Head of caudate nucleus (tissue), 42 donors: ENCODE measurements around the gene OR10J4.
"Not testable (repeated sequence)": the region's sequence is repeated elsewhere in the genome, so short reads cannot be mapped to it uniquely, and the experiment has no call there.

ENCODE experiments used
- DNase-seq, 42 donors: peaks; one replicate each; pipeline versions ENCODE4 v3.0.0 to v3.0.0-alpha.2; 2020 to 2021; ENCODE audit warnings: mixed read lengths in 7 of 42
- intact Hi-C: fragments of 100-400 bp; cut with DNase I; formaldehyde crosslinking; loops from one replicate; pipeline ENCODE4 v1.15.0; 2022

The OR10J4 gene

GRCh38 chr1:159431904-159432303 lies at the start of gene OR10J4:
Gene OR10J4, plus strand, starts transcription at chr1:159432204.
- no peak for DNase-seq
- intact Hi-C loops = no loop called here

GRCh38 chr1:159406821-159407220 lies 25.2 kb upstream of the OR10J4 start:
- DNase-seq = no peak
- intact Hi-C loops = no loop called here

GRCh38 chr1:159408862-159409400 lies 23.1 kb upstream of the OR10J4 start:
- no peak for DNase-seq
- intact Hi-C loops = no loop called here

GRCh38 chr1:159421821-159422220 lies 10.2 kb upstream of the OR10J4 start:
- DNase-seq = no peak
- intact Hi-C loops = no loop called here

- intact Hi-C loops = no loop called here
- no peak for DNase-seq
Observed at GRCh38 chr1:159428536-159428935, 3.5 kb upstream of the OR10J4 start.

- intact Hi-C loops = no loop called here
- no peak for DNase-seq
Observed at GRCh38 chr1:159429074-159429861, 2.7 kb upstream of the OR10J4 start.

GRCh38 chr1:159430985-159431384 lies 1.0 kb upstream of the OR10J4 start:
- peak in 8 of 42 donors; percentile 3 to 20 (median 10) for DNase-seq
- intact Hi-C loops = no loop called here

GRCh38 chr1:159436469-159436868 lies 4.5 kb downstream of the OR10J4 start:
- intact Hi-C loops = no loop called here
- no peak for DNase-seq

- no peak for DNase-seq
- intact Hi-C loops = no loop called here
Observed at GRCh38 chr1:159439422-159439821, 7.4 kb downstream of the OR10J4 start, which contains the start of gene OR10J1. Gene OR10J1, plus strand, starts transcription at chr1:159439722. Its CDS starts 70 bp downstream, at chr1:159439792.

GRCh38 chr1:159441360-159441759 lies 9.4 kb downstream of the OR10J4 start:
- intact Hi-C loops = no loop called here
- DNase-seq = no peak

GRCh38 chr1:159442428-159442827 lies 10.4 kb downstream of the OR10J4 start:
- intact Hi-C loops = no loop called here
- DNase-seq = no peak

GRCh38 chr1:159443066-159443750 lies 11.2 kb downstream of the OR10J4 start:
- no peak for DNase-seq
- intact Hi-C loops = no loop called here

- intact Hi-C loops = no loop called here
- no peak for DNase-seq
Observed at GRCh38 chr1:159444511-159444910, 12.5 kb downstream of the OR10J4 start.

GRCh38 chr1:159448181-159448580 lies 16.2 kb downstream of the OR10J4 start:
- no peak for DNase-seq
- intact Hi-C loops = no loop called here

GRCh38 chr1:159449605-159450004 lies 17.6 kb downstream of the OR10J4 start:
- DNase-seq, intact Hi-C loops: not testable (repeated sequence)

- no peak for DNase-seq
- intact Hi-C loops = no loop called here
Observed at GRCh38 chr1:159459551-159459950, 27.5 kb downstream of the OR10J4 start.

- no peak for DNase-seq
- intact Hi-C loops = no loop called here
Observed at GRCh38 chr1:159465191-159465603, 33.2 kb downstream of the OR10J4 start.

- DNase-seq = no peak
- intact Hi-C loops = no loop called here
Observed at GRCh38 chr1:159468321-159468720, 36.3 kb downstream of the OR10J4 start.

- intact Hi-C loops = no loop called here
- peak in 4 of 42 donors; percentile 9 to 19 (median 16) for DNase-seq
Observed at GRCh38 chr1:159469921-159470533, 38.0 kb downstream of the OR10J4 start.

GRCh38 chr1:159473335-159473734 lies 41.3 kb downstream of the OR10J4 start:
- DNase-seq = no peak
- intact Hi-C loops = no loop called here
